Retinal pigment epithelial cell (primary cell): Measurements from ENCODE around the gene LRRC40.
"Not testable (repeated sequence)": the region's sequence is repeated elsewhere in the genome, so short reads cannot be mapped to it uniquely, and the experiment has no call there.

Experiments
- DNase-seq: peaks from one replicate; pipeline ENCODE4 v3.0.0-alpha.2; 2010; ENCODE audit warnings: low read depth
- H3K4me3 ChIP-seq: 2 replicates; pipeline ENCODE4 v1.5.1; 2011; ENCODE audit warnings: mild to moderate bottlenecking, low read length, control low read depth, moderate library complexity
- TF ChIP-seq, protein P1 (sequence below): conservative IDR thresholded peaks from 2 replicates; pipeline ENCODE4 v1.5.1; 2011; ENCODE audit warnings: low read depth, low read length, control low read depth, inconsistent platforms

The LRRC40 gene

DNA sequence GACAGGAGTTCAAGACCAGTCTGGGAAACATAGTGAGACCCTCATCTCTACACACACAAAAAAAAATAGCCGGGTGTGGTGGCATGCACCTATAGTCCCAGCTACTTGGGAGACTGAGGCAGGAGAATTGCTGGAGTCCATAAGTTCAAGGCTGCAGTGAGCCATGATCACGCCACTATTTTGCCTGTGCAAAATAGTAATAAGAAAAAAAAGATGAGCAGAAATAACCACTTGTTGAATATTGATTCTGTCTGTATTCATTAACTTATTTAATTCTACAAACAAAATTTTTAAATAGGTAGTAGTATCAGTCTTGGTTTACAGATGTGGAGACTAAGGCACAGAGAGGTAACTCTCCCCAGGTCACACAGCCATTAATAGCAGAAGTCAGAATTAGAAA, 16.9 kb downstream of the LRRC40 start:
- no peak for DNase-seq
- TF ChIP-seq, protein P1, sequence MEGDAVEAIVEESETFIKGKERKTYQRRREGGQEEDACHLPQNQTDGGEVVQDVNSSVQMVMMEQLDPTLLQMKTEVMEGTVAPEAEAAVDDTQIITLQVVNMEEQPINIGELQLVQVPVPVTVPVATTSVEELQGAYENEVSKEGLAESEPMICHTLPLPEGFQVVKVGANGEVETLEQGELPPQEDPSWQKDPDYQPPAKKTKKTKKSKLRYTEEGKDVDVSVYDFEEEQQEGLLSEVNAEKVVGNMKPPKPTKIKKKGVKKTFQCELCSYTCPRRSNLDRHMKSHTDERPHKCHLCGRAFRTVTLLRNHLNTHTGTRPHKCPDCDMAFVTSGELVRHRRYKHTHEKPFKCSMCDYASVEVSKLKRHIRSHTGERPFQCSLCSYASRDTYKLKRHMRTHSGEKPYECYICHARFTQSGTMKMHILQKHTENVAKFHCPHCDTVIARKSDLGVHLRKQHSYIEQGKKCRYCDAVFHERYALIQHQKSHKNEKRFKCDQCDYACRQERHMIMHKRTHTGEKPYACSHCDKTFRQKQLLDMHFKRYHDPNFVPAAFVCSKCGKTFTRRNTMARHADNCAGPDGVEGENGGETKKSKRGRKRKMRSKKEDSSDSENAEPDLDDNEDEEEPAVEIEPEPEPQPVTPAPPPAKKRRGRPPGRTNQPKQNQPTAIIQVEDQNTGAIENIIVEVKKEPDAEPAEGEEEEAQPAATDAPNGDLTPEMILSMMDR, result no peak
- H3K4me3 ChIP-seq, result no peak overlapping the region

DNA sequence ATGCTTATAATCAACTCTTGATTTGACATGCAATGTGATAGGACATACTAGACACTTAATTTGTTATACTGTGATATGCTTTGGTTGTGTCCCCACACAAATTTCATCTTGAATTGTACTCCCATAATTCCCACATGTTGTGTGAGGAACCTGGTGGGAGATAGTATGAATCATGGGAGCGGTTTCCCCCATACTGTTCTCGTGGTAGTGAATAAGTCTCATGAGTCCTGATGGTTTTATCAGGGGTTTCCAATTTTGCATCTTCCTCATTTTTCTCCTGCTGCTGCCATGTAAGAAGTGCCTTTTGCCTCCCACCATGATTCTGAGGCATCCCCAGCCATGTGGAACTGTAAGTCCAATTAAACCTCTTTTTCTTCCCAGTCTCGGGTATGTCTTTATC, 20.2 kb downstream of the LRRC40 start:
- H3K4me3 ChIP-seq, DNase-seq: not testable (repeated sequence)

DNA sequence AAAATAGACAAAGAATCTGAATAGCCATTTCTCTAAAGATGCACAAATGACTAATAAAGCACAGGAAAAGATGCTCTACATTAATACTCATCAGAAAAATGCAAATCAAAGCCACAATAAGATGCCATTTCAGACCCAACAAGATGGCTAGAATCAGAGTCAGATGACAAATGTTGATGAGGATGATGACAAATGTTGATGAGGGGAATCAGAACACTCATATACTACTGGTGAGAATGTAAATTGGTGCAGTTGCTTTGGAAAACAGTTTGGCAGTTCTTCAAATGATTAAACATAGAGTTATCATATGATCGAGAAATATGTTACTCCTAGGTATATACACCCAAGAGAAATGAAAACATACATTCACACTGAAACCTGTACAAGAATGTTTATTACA, 33.9 kb downstream of the LRRC40 start:
- H3K4me3 ChIP-seq, result no peak overlapping the region
- DNase-seq, result no peak
- TF ChIP-seq, protein P1, result no peak

DNA sequence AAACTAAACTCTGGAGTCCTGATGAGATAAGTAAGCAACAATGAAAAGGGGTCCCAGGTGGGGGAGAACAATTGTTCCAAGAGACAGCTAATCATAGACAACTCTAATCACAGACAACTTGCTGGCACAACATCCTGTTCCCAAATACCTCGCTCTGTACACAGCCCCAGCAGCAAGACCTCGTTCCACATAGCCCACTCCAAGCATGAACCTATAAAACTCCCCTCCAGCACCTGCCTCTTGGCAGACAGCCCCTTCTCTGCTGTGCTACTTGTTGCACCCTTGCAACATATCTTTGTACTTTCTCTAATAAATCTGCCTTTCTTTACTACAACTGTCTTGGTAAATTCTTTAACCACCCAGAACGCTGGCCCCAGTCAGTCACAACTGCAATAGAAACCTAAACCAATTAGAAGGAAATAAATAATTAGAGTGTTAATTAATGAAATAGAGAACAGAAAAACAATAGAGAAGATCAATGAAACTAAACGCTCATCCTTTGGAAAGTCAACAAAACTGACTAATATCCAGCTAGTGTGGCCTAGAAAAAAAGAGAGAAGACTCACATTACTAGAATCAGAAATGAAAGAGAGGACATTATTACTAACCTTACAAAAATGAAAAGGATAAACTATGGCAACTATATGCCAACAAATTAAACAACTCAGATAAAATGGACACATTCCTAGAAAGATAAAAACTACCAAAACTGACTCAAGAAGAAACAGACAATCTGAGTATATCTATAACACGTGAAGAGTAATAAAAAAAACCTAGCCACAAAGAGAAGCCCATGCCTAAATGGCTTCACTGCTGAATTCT, 36.1 kb downstream of the LRRC40 start:
- DNase-seq, result no peak
- H3K4me3 ChIP-seq, result no peak overlapping the region
- TF ChIP-seq, protein P1, result no peak

DNA sequence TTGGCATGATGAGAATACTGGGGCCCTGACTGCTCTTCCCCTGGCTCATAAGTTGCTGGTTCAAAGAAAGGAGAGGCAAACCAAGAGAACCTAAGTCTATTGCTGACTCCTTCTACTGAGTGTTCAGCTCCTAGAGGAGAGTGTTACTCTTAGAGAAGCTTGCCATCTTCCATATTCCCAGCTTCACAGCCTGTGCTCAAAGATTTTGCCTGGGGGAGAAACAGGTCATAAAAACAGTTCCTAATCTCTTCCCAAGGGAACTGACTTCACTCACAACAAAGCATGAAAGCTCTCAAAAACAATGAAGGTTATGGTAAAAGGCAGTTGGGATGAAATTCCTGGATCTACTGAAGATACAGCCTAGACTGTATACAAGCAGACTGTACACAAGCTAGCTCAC, 37.1 kb downstream of the LRRC40 start:
- no peak for DNase-seq
- TF ChIP-seq, protein P1, result no peak

DNA sequence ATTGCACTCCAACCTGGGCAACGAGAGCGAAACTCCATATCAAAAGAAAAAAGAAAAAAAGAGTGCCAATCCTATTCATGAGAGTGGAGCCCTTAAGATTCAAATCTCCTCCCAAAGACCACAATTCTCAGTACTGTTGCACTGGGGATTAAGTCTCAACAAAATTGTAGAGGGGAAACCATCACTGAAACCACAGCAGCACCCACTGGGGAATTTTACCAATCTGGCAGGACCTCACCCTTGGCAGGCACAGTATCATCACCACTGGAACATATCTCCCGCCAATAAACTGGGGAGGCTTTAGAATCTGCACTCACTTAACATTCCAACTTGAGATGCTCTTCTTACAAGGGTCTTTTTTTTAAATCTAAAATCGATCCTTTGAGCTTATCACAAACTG, 41.0 kb downstream of the LRRC40 start:
- TF ChIP-seq, protein P1, result no peak
- H3K4me3 ChIP-seq, result no peak overlapping the region
- DNase-seq, result no peak

More for the DNA sequence above, 37.1 kb downstream of the LRRC40 start:
- no peak overlapping the region for H3K4me3 ChIP-seq

DNA sequence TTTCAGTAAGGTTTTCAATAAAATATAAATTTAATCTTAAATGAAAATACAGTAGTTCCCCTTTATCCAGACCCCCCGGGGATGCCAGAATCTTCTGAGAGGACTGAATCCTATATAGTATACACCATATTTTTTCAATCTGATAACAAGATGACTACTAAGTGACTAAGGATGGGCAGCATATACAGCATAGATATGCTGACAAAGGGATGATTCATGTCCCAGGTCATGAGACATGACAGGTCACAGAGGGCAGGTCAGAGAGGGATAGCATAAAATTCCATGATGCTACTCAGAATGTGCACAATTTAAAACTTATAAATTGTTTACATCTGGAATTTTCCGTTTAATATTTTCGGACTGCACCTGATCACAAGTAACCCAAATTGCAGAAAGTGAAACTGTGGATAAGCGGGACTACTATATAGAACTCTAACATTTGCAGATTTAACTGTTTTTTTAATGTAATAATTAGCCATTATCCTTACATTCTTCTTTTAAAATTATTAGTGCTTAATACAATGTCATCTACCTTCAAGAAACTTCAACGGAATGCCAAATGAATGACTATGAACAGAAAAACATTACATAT, 48.8 kb downstream of the LRRC40 start:
- DNase-seq, result no peak

More for the DNA sequence above, 48.8 kb downstream of the LRRC40 start:
- TF ChIP-seq, protein P1, result no peak
- no peak overlapping the region for H3K4me3 ChIP-seq
